Fibroblast of lung (primary cell): ENCODE data around the gene IGSF9B. TPM values are rescaled to one million over a fixed set of nuclear protein-coding genes. Genes with fewer than 3 reads are reported as not detected.

Experiments used
- DNase-seq, 2 donors: peaks; one replicate each; pipeline versions ENCODE4 v3.0.0 to v3.0.0-alpha.2; 2010; ENCODE audit warnings: low read depth in 2 of 2
- H2AFZ ChIP-seq: 2 replicates; pipeline ENCODE4 v1.5.1; 2012; ENCODE audit warnings: low read length, control low read depth, inconsistent platforms
- H3K27ac ChIP-seq: 2 replicates; pipeline ENCODE4 v1.5.1; 2011; ENCODE audit warnings: low read length, control low read depth; ENCODE audit not compliant: insufficient read depth
- H3K27me3 ChIP-seq: 2 replicates; pipeline ENCODE4 v1.5.1; 2011; ENCODE audit warnings: mild to moderate bottlenecking, low read length; ENCODE audit not compliant: control insufficient read depth, insufficient read depth
- H3K36me3 ChIP-seq: 2 replicates; pipeline ENCODE4 v1.5.1; 2011; ENCODE audit warnings: low read length; ENCODE audit not compliant: control insufficient read depth, insufficient read depth
- H3K4me1 ChIP-seq: 2 replicates; pipeline ENCODE4 v1.5.1; 2011; ENCODE audit warnings: low read length; ENCODE audit not compliant: control insufficient read depth, insufficient read depth; ENCODE audit errors: extremely low read depth
- H3K4me2 ChIP-seq: 2 replicates; pipeline ENCODE4 v1.5.1; 2011; ENCODE audit warnings: low read length, control low read depth; ENCODE audit not compliant: insufficient read depth; ENCODE audit errors: extremely low read depth
- H3K4me3 ChIP-seq, 4 experiments: fragments of 200-600 bp in 1 of 4; sonication (generic) in 1 of 4; replicated peaks in 1 of 4; 2 replicates each; pipeline ENCODE4 v1.5.1; 2011 to 2016; ENCODE audit warnings: low read length in 4 of 4, low read depth in 3 of 4, mild to moderate bottlenecking in 3 of 4, control low read depth in 2 of 4, inconsistent platforms in 1 of 4, mixed read lengths in 1 of 4; ENCODE audit not compliant: insufficient read depth in 1 of 4; ENCODE audit errors: control extremely low read depth in 1 of 4
- H3K79me2 ChIP-seq: 2 replicates; pipeline ENCODE4 v1.5.1; 2012; ENCODE audit warnings: mild to moderate bottlenecking, low read length, inconsistent platforms; ENCODE audit not compliant: control insufficient read depth, insufficient read depth
- H3K9ac ChIP-seq: 2 replicates; pipeline ENCODE4 v1.5.1; 2011; ENCODE audit warnings: mild to moderate bottlenecking, low read length, control low read depth; ENCODE audit not compliant: insufficient read depth
- H3K9me3 ChIP-seq: 2 replicates; pipeline ENCODE4 v1.5.1; 2012; ENCODE audit warnings: low read depth, low read length; ENCODE audit not compliant: control insufficient read depth, insufficient read depth
- H4K20me1 ChIP-seq: 2 replicates; pipeline ENCODE4 v1.5.1; 2011; ENCODE audit warnings: low read length; ENCODE audit not compliant: control insufficient read depth, insufficient read depth; ENCODE audit errors: extremely low read depth
- CTCF ChIP-seq, 2 donors: IDR thresholded peaks in 1 of 2; conservative IDR thresholded peaks in 1 of 2; 1 replicate in 1 of 2; 2 replicates in 1 of 2; pipeline ENCODE4 v1.5.1; 2011 to 2012; ENCODE audit warnings: low read length in 2 of 2, control low read depth in 1 of 2, inconsistent platforms in 1 of 2, low read depth in 1 of 2, mild to moderate bottlenecking in 1 of 2
- EZH2 ChIP-seq: IDR thresholded peaks from 2 replicates; pipeline ENCODE4 v1.5.1; 2012; ENCODE audit warnings: low read length, control low read depth, mild to moderate bottlenecking; ENCODE audit errors: missing control alignments
- polyA plus RNA-seq, 2 donors: library from polyadenylated mRNA; depleted of rRNA in 1 of 2; stranded (reverse) in 1 of 2; unstranded in 1 of 2; fragments of >200 nt; gene quantifications; 2 replicates each; pipeline ENCODE4 v1.2.1, GENCODE V29; 2011 to 2012; ENCODE audit warnings: missing spikeins in 1 of 2
- total RNA-seq: library from RNA; depleted of rRNA; stranded (reverse); fragments of >200 nt; gene quantifications from 2 replicates; pipeline ENCODE4 v1.2.1, GENCODE V29; 2014

The IGSF9B gene
- total and polyA plus RNA-seq, 2 donors (not counting 1 experiment from before 2014, with no cell fraction given): under 0.01 TPM; not detected in 1

GRCh38 chr11:133901999-133902398 is 54.8 kb downstream of the IGSF9B start:
- Histone ChIP-seq H3K4me3 (no peak overlapping the region), H3K79me2 (no peaks in the 10 kb centered on the region), H3K36me3 (no peaks in the 10 kb centered on the region), H3K27me3 (no peaks in the 10 kb centered on the region), H3K9ac (no peak overlapping the region), H3K27ac (no peak overlapping the region), H4K20me1 (no peaks in the 10 kb centered on the region), H2AFZ (no peak overlapping the region), H3K4me2 (no peak overlapping the region), H3K4me1 (no peaks in the 10 kb centered on the region), H3K9me3 (no peaks in the 10 kb centered on the region)
- DNase-seq: no peak
- no peak for TF ChIP-seq EZH2
- no peak for TF ChIP-seq CTCF (conservative IDR thresholded peaks at IDR 0.05 in 1 of 2, IDR thresholded peaks at IDR 0.05 in 1 of 2; ENCODE audit: low read depth in 1 of 2, low read length in 2 of 2)

GRCh38 chr11:133901316-133901715 is 55.5 kb downstream of the IGSF9B start:
- Histone ChIP-seq H4K20me1 (no peaks in the 10 kb centered on the region), H2AFZ (no peak overlapping the region), H3K9ac (no peak overlapping the region), H3K4me2 (no peak overlapping the region), H3K4me3 (no peak overlapping the region), H3K27ac (no peak overlapping the region), H3K4me1 (no peaks in the 10 kb centered on the region), H3K9me3 (no peaks in the 10 kb centered on the region), H3K27me3 (no peaks in the 10 kb centered on the region), H3K36me3 (no peaks in the 10 kb centered on the region), H3K79me2 (no peaks in the 10 kb centered on the region)
- TF ChIP-seq CTCF (conservative IDR thresholded peaks at IDR 0.05 in 1 of 2, IDR thresholded peaks at IDR 0.05 in 1 of 2; ENCODE audit: low read depth in 1 of 2, low read length in 2 of 2) (no peak), EZH2 (no peak)
- DNase-seq: no peak

GRCh38 chr11:133900176-133901105 is 56.3 kb downstream of the IGSF9B start:
- Histone ChIP-seq H2AFZ (no peak overlapping the region), H3K27me3 (no peaks in the 10 kb centered on the region), H3K9me3 (no peaks in the 10 kb centered on the region), H3K36me3 (no peaks in the 10 kb centered on the region), H3K4me3 (no peak overlapping the region), H3K79me2 (no peaks in the 10 kb centered on the region), H3K27ac (no peak overlapping the region), H3K4me1 (no peaks in the 10 kb centered on the region), H4K20me1 (no peaks in the 10 kb centered on the region), H3K4me2 (no peak overlapping the region), H3K9ac (no peak overlapping the region)
- TF ChIP-seq CTCF (conservative IDR thresholded peaks at IDR 0.05 in 1 of 2, IDR thresholded peaks at IDR 0.05 in 1 of 2; ENCODE audit: low read depth in 1 of 2, low read length in 2 of 2) (no peak), EZH2 (no peak)
- DNase-seq: no peak
